ENCODE data around the gene ELF5. TPM values are rescaled to one million over a fixed set of nuclear protein-coding genes. Genes with fewer than 3 reads are reported as not detected.

Gene ELF5
- total and polyA plus RNA-seq, 4 donors, result 0.06 to 0.37 (median 0.08) TPM; not detected in 1

DNA sequence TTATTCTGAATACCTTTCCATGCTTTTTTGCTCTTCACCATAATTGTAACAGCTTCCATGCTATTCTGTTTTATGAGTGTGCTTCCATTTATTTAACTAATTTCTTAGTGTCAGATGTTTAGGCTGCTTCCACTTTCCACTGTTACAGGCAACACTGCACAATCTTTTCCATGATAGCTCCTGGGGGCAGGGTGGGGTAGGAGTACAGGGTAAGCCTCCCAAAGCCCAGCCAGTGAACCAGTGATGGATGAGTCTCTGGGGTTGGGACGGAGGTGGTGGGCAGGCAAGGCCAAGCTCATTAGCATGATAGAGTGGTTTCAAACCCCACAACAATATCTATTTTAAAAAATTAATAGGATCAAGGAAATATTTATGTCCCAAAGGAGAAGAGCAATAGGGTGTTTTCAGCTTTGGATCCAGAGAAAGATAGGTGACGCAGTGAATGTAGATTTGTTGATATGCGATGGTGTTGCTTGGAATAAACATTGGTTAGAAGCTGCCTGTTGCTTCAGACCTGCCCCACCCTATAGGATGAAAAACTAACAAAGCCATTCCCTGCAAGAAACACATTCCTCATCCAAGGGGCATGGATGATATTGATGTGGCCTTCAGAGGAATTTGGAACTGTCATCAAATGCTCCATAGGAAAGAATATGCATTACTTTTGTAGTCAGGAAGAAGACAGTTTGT, 17.1 kb upstream of the ELF5 start (continued):
- TF ChIP-seq, protein P1, sequence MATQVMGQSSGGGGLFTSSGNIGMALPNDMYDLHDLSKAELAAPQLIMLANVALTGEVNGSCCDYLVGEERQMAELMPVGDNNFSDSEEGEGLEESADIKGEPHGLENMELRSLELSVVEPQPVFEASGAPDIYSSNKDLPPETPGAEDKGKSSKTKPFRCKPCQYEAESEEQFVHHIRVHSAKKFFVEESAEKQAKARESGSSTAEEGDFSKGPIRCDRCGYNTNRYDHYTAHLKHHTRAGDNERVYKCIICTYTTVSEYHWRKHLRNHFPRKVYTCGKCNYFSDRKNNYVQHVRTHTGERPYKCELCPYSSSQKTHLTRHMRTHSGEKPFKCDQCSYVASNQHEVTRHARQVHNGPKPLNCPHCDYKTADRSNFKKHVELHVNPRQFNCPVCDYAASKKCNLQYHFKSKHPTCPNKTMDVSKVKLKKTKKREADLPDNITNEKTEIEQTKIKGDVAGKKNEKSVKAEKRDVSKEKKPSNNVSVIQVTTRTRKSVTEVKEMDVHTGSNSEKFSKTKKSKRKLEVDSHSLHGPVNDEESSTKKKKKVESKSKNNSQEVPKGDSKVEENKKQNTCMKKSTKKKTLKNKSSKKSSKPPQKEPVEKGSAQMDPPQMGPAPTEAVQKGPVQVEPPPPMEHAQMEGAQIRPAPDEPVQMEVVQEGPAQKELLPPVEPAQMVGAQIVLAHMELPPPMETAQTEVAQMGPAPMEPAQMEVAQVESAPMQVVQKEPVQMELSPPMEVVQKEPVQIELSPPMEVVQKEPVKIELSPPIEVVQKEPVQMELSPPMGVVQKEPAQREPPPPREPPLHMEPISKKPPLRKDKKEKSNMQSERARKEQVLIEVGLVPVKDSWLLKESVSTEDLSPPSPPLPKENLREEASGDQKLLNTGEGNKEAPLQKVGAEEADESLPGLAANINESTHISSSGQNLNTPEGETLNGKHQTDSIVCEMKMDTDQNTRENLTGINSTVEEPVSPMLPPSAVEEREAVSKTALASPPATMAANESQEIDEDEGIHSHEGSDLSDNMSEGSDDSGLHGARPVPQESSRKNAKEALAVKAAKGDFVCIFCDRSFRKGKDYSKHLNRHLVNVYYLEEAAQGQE (IDR thresholded peaks at IDR 0.05), result no peak
- TF ChIP-seq RAD21 (IDR thresholded peaks at IDR 0.05) (no peak), FOXA1 (IDR thresholded peaks at IDR 0.05) (no peak), HNF4A (conservative IDR thresholded peaks at IDR 0.05) (no peak)

DNA sequence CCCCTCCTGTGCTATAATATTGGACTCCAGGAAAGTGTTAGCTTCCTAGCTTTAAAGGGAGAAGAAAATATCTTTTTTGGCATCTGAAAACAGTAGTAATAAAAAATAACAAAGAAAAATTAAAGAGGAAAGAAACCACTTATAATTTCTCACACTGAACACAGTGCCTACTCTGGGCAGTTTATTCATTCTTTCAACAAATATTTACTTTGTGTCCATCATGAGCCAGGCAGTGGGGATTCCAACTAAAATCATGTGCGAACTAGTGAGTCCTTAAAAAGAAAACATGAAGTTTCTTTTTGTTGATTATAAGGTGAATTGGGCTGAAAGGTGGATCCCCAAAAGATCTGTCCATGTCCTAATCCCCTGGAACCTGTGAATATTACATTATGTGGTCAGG, 16.0 kb upstream of the ELF5 start:
- H3K4me1 ChIP-seq (ENCODE audit: control insufficient read depth in 4 of 4, insufficient read depth in 4 of 4, low read length in 3 of 4), result peaks cover 0 to 19% (median 12%) of the 10 kb centered on the region in 4 donors
- peaks cover 0 to 4% (median 0%) of the 10 kb centered on the region in 4 donors for H3K9me3 ChIP-seq (ENCODE audit: control insufficient read depth in 4 of 4, low read length in 3 of 4)
- no peak overlapping the region for H3K27ac ChIP-seq (ENCODE audit: low read depth in 1 of 2, low read length in 2 of 2)
- H3K36me3 ChIP-seq (ENCODE audit: control insufficient read depth in 4 of 4, insufficient read depth in 3 of 4, low read depth in 1 of 4, low read length in 3 of 4), result no peaks in the 10 kb centered on the region
- 28% methylated on average over 1 of the region's 1 CpG for WGBS
- no peak overlapping the region for H3K9ac ChIP-seq (ENCODE audit: low read depth in 1 of 2, low read length in 2 of 2)
- TF ChIP-seq, protein P2, sequence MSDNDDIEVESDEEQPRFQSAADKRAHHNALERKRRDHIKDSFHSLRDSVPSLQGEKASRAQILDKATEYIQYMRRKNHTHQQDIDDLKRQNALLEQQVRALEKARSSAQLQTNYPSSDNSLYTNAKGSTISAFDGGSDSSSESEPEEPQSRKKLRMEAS (IDR thresholded peaks at IDR 0.05), result no peak
- TF ChIP-seq RXRA (IDR thresholded peaks at IDR 0.05) (peak in 1 of 2 donors; percentile 24), SP1 (IDR thresholded peaks at IDR 0.05) (no peak), JUND (IDR thresholded peaks at IDR 0.05) (no peak), HNF4A (conservative IDR thresholded peaks at IDR 0.05) (peak in 1 of 2 donors; percentile 24)
- TF ChIP-seq, protein P1 (IDR thresholded peaks at IDR 0.05), result no peak
- TF ChIP-seq, protein P3, sequence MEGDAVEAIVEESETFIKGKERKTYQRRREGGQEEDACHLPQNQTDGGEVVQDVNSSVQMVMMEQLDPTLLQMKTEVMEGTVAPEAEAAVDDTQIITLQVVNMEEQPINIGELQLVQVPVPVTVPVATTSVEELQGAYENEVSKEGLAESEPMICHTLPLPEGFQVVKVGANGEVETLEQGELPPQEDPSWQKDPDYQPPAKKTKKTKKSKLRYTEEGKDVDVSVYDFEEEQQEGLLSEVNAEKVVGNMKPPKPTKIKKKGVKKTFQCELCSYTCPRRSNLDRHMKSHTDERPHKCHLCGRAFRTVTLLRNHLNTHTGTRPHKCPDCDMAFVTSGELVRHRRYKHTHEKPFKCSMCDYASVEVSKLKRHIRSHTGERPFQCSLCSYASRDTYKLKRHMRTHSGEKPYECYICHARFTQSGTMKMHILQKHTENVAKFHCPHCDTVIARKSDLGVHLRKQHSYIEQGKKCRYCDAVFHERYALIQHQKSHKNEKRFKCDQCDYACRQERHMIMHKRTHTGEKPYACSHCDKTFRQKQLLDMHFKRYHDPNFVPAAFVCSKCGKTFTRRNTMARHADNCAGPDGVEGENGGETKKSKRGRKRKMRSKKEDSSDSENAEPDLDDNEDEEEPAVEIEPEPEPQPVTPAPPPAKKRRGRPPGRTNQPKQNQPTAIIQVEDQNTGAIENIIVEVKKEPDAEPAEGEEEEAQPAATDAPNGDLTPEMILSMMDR (IDR thresholded peaks at IDR 0.05; ENCODE audit: low read depth, low read length, missing input control), result no peak
- DNase-seq (ENCODE audit: low spot score), result no peak
- H3K4me3 ChIP-seq (ENCODE audit: low read depth in 1 of 3, low read length in 3 of 3), result no peak overlapping the region
- H3K27me3 ChIP-seq (ENCODE audit: control insufficient read depth in 4 of 4, insufficient read depth in 4 of 4, low read length in 3 of 4), result no peaks in the 10 kb centered on the region
